ENCODE results near the gene DUSP5.
A peak's percentile ranks its signal among the peaks of the same experiment; 100 is the strongest.

The DUSP5 gene

GRCh38 chr10:110546499-110547110, 48.9 kb downstream of the DUSP5 start:
- DNase-seq (ENCODE audit: low read depth): no peak

- DNase-seq (ENCODE audit: low read depth): peak; percentile 19
Measured at GRCh38 chr10:110547139-110547761, 49.5 kb downstream of the DUSP5 start.

GRCh38 chr10:110548002-110548401, 50.3 kb downstream of the DUSP5 start:
- no peak for DNase-seq (ENCODE audit: low read depth)

GRCh38 chr10:110549211-110549610, 51.5 kb downstream of the DUSP5 start:
- DNase-seq (ENCODE audit: low read depth): no peak

GRCh38 chr10:110553905-110554304, 56.2 kb downstream of the DUSP5 start:
- no peak for DNase-seq (ENCODE audit: low read depth)

- no peak for DNase-seq (ENCODE audit: low read depth)
Measured at GRCh38 chr10:110556296-110556695, 58.6 kb downstream of the DUSP5 start.

GRCh38 chr10:110556969-110557601, 59.4 kb downstream of the DUSP5 start:
- DNase-seq (ENCODE audit: low read depth): peak; percentile 65

- no peak for DNase-seq (ENCODE audit: low read depth)
Measured at GRCh38 chr10:110558041-110558440, 60.3 kb downstream of the DUSP5 start.

GRCh38 chr10:110560012-110560411, 62.3 kb downstream of the DUSP5 start:
- no peak for DNase-seq (ENCODE audit: low read depth)

All from activated gamma-delta T cell treated with anti-CD3 and anti-CD28 coated beads, Interleukin-2, amount 50 U/mL, for 16 hours (primary cell).